HCT116 (cell line): ENCODE results near the gene NUFIP2. TPM values are rescaled to one million over a fixed set of nuclear protein-coding genes. Genes with fewer than 3 reads are reported as not detected.
"Not testable (repeated sequence)": the region's sequence is repeated elsewhere in the genome, so short reads cannot be mapped to it uniquely, and the experiment has no call there.

Experiments used
- ATAC-seq: fragments of 200-7000 bp; cut with Tn5 transposase; 2 replicates; pipeline ENCODE4 v1.9.1; 2020; ENCODE audit warnings: mild to moderate bottlenecking, moderate library complexity
- BruUV-seq: library from RNA; stranded (reverse); fragments of 400-500 nt; replicated peaks from 2 replicates; lab custom pipeline; 2021; lab: Mats Ljungman, UMichigan
- CTCF ChIA-PET: fragments of 300-600 bp; sonication (Branson Sonifier 250); formaldehyde crosslinking; loops from one replicate; lab custom pipeline; 2021; ENCODE audit warnings: antibody characterized with exemption; lab: Charles Lee
- POLR2A ChIA-PET: fragments of 300-600, 350-600 bp; sonication (Branson Sonifier 250); formaldehyde crosslinking; loops from one replicate; lab custom pipeline; 2021; ENCODE audit warnings: antibody characterized with exemption; lab: Charles Lee
- RAD21 ChIA-PET, 2 experiments: fragments of 300-600 bp; sonication (Branson Sonifier 250); formaldehyde crosslinking; loops; one replicate each; lab custom pipeline; 2023; ENCODE audit warnings: low total read pairs in 2 of 2; ENCODE audit not compliant: uncharacterized antibody in 2 of 2, unreplicated experiment in 2 of 2, low non-redundant PET in 1 of 2; lab: Charles Lee
- DNase-seq: peaks from one replicate; pipeline ENCODE4 v3.0.0-alpha.2; 2010; ENCODE audit warnings: low read depth, low spot score
- H2AFZ ChIP-seq: fragments of 200-600 bp; shearing (Covaris generic), sonication (generic); 2 replicates; pipeline ENCODE4 v1.6.1; 2017; ENCODE audit warnings: low read depth, mixed run types, mixed read lengths, antibody characterized with exemption, low read length; ENCODE audit not compliant: poor library complexity, severe bottlenecking
- H3K27ac ChIP-seq: 2 replicates; pipeline ENCODE4 v1.5.1; 2012; ENCODE audit warnings: low read depth, low read length
- H3K27me3 ChIP-seq: fragments of 200-600 bp; sonication (generic); 2 replicates; pipeline ENCODE4 v1.6.1; 2016; ENCODE audit warnings: mixed run types, low read length, mixed read lengths; ENCODE audit not compliant: insufficient read depth
- H3K36me3 ChIP-seq, 2 experiments: fragments of 200-500 bp in 1 of 2; fragments of 200-600 bp in 1 of 2; sonication (Bioruptor generic) in 1 of 2; sonication (generic) in 1 of 2; 2 replicates each; pipeline versions ENCODE4 v1.5.1 to v1.6.1; 2014 to 2016; ENCODE audit warnings: low read length in 2 of 2, inconsistent platforms in 1 of 2, mixed read lengths in 1 of 2, mixed run types in 1 of 2; ENCODE audit not compliant: insufficient read depth in 2 of 2, control insufficient read depth in 1 of 2
- H3K4me1 ChIP-seq, 2 experiments: fragments of 200-600 bp in 1 of 2; sonication (generic) in 1 of 2; 2 replicates each; pipeline versions ENCODE4 v1.5.1 to v1.6.1; 2012 to 2017; ENCODE audit warnings: low read length in 2 of 2, inconsistent platforms in 1 of 2, mild to moderate bottlenecking in 1 of 2, mixed read lengths in 1 of 2, mixed run types in 1 of 2, moderate library complexity in 1 of 2; ENCODE audit not compliant: insufficient read depth in 2 of 2, control insufficient read depth in 1 of 2
- H3K4me2 ChIP-seq: fragments of 200-600 bp; sonication (generic); 2 replicates; pipeline ENCODE4 v1.6.1; 2017; ENCODE audit warnings: mixed run types, low read length, mixed read lengths
- H3K4me3 ChIP-seq, 2 experiments: fragments of 200-600 bp in 1 of 2; sonication (generic) in 1 of 2; replicated peaks in 1 of 2; 2 replicates each; pipeline ENCODE4 v1.5.1; 2011 to 2016; ENCODE audit warnings: low read length in 2 of 2, control low read depth in 1 of 2, low read depth in 1 of 2, mild to moderate bottlenecking in 1 of 2, mixed read lengths in 1 of 2, mixed run types in 1 of 2
- H3K79me2 ChIP-seq: fragments of 200-600 bp; sonication (generic); 2 replicates; pipeline ENCODE4 v1.6.1; 2017; ENCODE audit warnings: mild to moderate bottlenecking, mixed run types, low read length, moderate library complexity, mixed read lengths; ENCODE audit not compliant: insufficient read depth
- H3K9ac ChIP-seq: fragments of 200-600 bp; sonication (generic); 2 replicates; pipeline ENCODE4 v1.6.1; 2016; ENCODE audit warnings: low read length, mixed read lengths
- H3K9me2 ChIP-seq: fragments of 200-600 bp; sonication (generic), shearing (Covaris generic); 2 replicates; pipeline ENCODE4 v1.6.1; 2017; ENCODE audit warnings: mixed run types, mild to moderate bottlenecking, moderate library complexity; ENCODE audit not compliant: insufficient read depth
- H3K9me3 ChIP-seq, 2 experiments: fragments of 200-500 bp in 1 of 2; fragments of 200-600 bp in 1 of 2; sonication (Bioruptor generic) in 1 of 2; sonication (generic) in 1 of 2; 2 replicates each; pipeline ENCODE4 v1.6.1; 2014 to 2017; ENCODE audit warnings: low read length in 2 of 2, mixed read lengths in 2 of 2, inconsistent platforms in 1 of 2, low read depth in 1 of 2, mild to moderate bottlenecking in 1 of 2, mixed run types in 1 of 2, moderate library complexity in 1 of 2; ENCODE audit not compliant: control insufficient read depth in 1 of 2, insufficient read depth in 1 of 2
- H4K20me1 ChIP-seq: fragments of 200-600 bp; sonication (generic), shearing (Covaris generic); 2 replicates; pipeline ENCODE4 v1.6.1; 2017; ENCODE audit warnings: mixed run types, mild to moderate bottlenecking, moderate library complexity; ENCODE audit not compliant: insufficient read depth
- CBX3 ChIP-seq: IDR thresholded peaks from 2 replicates; pipeline ENCODE4 v1.6.1; 2012; ENCODE audit warnings: low read depth
- EZH2 ChIP-seq: fragments of 200-600 bp; sonication (generic); IDR thresholded peaks from 2 replicates; pipeline ENCODE4 v1.6.1; 2017; ENCODE audit warnings: antibody characterized with exemption, mixed run types
- FOSL1 ChIP-seq: IDR thresholded peaks from 2 replicates; pipeline ENCODE4 v1.6.1; 2012; ENCODE audit warnings: low read depth
- POLR2A ChIP-seq: IDR thresholded peaks from 2 replicates; pipeline ENCODE4 v1.7.0; 2011; ENCODE audit warnings: borderline replicate concordance; ENCODE audit not compliant: insufficient read depth, insufficient read length; ENCODE audit errors: extremely low read depth
- POLR2AphosphoS5 ChIP-seq: IDR thresholded peaks from 2 replicates; pipeline ENCODE4 v1.6.1; 2011; ENCODE audit warnings: mild to moderate bottlenecking, low read depth, low read length, moderate library complexity
- RAD21 ChIP-seq: IDR thresholded peaks from 2 replicates; pipeline ENCODE4 v1.6.1; 2012; ENCODE audit warnings: low read depth, mild to moderate bottlenecking
- intact Hi-C: fragments of 100-400 bp; cut with micrococcal nuclease; formaldehyde crosslinking; loops from 2 replicates; pipeline ENCODE4 v1.10.0; 2022
- total RNA-seq: library from RNA; stranded (reverse); gene quantifications from one replicate; pipeline ENCODE4 v1.2.1, GENCODE V29; 2021; ENCODE audit not compliant: unreplicated experiment
- TF ChIP-seq, protein P1 (sequence below): IDR thresholded peaks from 2 replicates; pipeline ENCODE4 v1.6.1; 2012

NUFIP2 gene
- total RNA-seq, 1 experiment from 2014 or later: 66.5 TPM

DNA sequence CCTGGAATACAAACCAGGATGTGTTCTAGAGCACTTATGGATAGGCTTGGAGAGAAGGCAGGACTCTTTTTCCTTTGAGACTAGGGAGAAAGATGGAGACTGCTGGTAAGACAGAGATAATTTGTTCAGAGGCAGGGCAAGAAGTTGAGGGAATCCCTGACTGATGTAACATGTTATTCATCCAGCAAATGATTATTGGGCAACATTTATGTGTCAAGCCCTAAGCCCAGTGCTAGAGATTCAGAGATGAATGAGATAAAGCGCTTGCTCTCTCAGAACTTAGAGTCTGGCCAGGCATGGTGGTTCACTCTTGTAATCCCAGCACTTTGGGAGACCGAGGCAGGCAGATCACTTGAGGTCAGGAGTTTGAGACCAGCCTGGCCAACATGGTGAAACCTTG, 47.8 kb upstream of the NUFIP2 start:
- Histone ChIP-seq H3K4me2 (no peak overlapping the region), H3K4me3 (no peak overlapping the region), H2AFZ (no peak overlapping the region), H3K79me2 (no peaks in the 10 kb centered on the region), H3K27me3 (0 out of 2 replicates have a peak, but pooled peaks cover 9% of the 10 kb centered on the region), H3K9me3 (no peaks in the 10 kb centered on the region), H4K20me1 (no peaks in the 10 kb centered on the region), H3K9me2 (no peaks in the 10 kb centered on the region), H3K27ac (no peak overlapping the region), H3K4me1 (no peaks in the 10 kb centered on the region), H3K9ac (no peak overlapping the region), H3K36me3 (no peaks in the 10 kb centered on the region)
- intact Hi-C loops: no loop called here
- TF ChIP-seq FOSL1 (no peak), CBX3 (no peak), RAD21 (no peak), POLR2A (no peak), POLR2AphosphoS5 (no peak), EZH2 (no peak)
- TF ChIP-seq, protein P1, sequence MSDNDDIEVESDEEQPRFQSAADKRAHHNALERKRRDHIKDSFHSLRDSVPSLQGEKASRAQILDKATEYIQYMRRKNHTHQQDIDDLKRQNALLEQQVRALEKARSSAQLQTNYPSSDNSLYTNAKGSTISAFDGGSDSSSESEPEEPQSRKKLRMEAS: no peak
- RAD21 ChIA-PET: no interaction called here
- no TSS peak for BruUV-seq
- ATAC-seq (no peak), DNase-seq (no peak)
- POLR2A ChIA-PET: no interaction called here
- CTCF ChIA-PET: no interaction called here

DNA sequence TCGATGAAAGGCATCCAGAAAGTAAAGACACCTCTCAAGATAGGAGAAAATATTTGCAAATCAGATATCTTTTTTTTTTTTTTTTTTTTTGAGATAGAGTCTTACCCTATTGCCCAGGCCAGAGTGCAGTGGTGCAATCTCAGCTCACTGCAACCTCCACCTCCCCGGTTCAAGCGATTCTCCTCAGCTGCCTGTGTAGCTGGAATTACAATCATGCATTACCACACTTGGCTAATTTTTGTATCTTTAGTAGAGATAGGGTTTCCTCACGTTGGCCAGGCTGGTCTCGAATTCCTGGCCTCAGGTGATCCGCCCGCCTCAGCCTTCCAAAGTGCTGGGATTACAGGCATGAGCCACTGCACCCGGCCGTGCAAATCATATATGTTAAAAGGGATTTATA, 45.1 kb upstream of the NUFIP2 start:
- H3K27ac ChIP-seq, H3K27me3 ChIP-seq, H3K4me3 ChIP-seq, H4K20me1 ChIP-seq, H3K4me1 ChIP-seq, H3K9ac ChIP-seq, BruUV-seq, CTCF ChIA-PET, H3K79me2 ChIP-seq, H3K4me2 ChIP-seq, intact Hi-C loops, H3K9me2 ChIP-seq, POLR2A ChIA-PET, ATAC-seq, H2AFZ ChIP-seq, RAD21 ChIA-PET, H3K36me3 ChIP-seq, H3K9me3 ChIP-seq, DNase-seq: not testable (repeated sequence)
